Fibroblast of skin of back (primary cell): ENCODE data around the gene RPEL1.
A peak's percentile ranks its signal among the peaks of the same experiment; 100 is the strongest.

ENCODE experiments used
- DNase-seq: peaks from one replicate; pipeline ENCODE4 v3.0.0-alpha.2; 2013

The RPEL1 gene

DNA sequence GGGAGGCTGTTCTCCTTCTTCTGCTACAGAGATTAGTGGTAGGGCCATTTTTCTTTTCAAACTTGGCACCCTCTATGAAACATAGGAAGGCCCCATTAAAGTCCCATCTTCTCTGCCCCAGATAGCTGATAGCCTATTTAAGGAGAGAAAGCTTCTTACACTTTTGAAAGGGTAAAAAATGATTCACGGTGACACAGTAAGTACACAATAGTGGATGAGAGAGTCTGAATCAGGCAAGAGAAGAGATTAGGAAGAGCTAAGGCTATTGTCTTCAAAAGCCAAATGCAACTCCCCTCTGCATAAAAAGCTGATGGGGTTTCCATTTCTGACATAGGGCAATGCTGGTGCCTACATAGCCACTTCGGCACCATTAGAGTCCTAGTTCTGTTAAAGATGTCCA, 34.8 kb downstream of the RPEL1 start:
- DNase-seq, result no peak

DNA sequence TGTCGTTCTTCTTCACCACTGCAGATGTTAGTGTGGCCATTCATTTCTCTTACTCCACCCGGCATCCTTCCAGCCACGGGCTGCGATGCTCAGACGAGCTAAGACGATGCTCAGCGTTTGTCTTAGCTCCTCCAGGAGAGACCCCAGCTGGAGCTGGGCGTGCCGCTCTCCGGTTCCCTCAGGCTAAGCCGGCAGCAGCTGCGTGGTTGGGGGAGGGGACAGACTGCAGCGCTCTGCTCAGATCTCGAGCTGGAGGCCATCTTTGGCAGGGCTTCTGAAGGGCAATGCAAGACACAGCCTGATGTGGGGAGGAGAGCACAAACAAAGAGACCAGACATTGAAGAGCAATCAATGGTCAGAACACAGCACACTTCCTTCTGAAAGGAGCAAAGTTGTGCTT, 36.1 kb downstream of the RPEL1 start:
- peak; percentile 11 for DNase-seq

DNA sequence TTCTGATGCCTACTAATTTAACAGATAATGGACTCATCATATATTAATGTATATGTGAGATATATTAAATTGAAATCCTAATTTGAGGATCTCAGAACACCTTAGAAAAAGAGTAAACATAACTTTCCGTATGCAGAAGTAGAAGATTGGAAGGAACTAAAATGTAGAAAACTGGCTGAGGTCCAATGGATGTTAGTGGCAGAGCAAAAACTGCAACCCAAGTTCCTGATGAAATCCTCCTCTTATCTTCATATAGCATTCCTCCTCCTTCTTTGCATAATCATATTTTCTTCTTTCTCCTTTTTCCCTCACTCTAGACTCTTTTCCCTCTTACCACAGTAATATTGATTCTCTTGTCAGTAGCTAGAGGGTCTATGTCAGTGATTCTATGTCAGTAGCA, 37.3 kb downstream of the RPEL1 start:
- DNase-seq, result no peak

DNA sequence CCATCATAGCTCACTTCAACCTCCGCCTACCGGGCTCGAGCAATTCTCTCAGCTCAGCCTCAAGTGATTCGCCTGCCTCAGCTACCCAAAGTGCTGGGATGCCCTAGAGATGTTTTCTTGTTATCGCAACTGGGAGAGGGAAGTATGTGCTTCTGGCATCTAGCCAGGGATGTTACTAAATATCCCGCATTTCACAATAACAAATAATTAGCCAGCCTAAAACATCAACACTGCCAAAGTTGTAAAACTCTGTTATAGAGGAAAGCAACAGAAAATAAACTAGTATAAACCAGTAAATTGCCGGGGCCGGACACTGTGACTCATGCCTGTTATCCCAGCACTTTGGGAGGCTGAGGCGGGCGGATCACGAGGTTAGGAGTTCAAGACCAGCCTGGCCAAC, 38.5 kb downstream of the RPEL1 start:
- DNase-seq, result no peak

DNA sequence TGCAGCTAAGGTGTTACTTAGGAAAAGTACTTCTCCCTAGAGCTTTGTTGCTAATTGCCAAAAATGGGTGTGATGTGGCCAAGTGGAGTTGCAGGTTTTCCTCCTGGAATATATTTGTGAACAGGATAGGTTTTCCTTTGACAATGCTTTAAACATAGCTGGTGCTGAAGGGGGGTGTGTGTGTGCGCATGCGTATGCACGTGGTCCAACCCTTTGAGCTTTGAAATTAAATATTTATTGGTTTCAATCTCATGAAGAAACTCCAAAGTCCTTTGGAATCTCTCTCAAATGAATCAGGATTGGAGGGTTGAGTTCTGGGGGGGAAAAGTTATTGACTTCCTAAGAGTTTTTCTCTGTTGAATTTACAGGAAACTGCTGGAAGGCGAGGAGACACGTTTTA, 42.3 kb downstream of the RPEL1 start:
- no peak for DNase-seq

DNA sequence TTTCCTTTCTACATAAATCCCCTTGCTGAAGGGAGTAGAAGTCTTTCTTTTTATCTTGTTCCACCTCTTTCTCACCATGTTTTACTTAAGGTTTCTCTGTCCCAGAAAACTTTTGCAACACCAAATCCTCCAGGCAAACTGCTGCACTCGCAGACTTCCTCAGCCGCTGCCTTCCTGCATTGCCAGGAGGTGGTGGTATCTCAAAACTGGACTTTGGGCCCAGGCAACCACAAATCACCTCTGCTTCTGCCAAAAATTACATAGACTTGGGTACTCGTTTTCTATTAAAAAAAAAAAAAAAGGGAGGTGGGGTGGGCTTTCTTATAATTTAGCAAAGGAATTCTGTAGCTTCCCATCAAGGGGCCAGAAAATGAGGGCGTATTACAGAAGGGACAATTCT, 45.9 kb downstream of the RPEL1 start:
- DNase-seq, result no peak

DNA sequence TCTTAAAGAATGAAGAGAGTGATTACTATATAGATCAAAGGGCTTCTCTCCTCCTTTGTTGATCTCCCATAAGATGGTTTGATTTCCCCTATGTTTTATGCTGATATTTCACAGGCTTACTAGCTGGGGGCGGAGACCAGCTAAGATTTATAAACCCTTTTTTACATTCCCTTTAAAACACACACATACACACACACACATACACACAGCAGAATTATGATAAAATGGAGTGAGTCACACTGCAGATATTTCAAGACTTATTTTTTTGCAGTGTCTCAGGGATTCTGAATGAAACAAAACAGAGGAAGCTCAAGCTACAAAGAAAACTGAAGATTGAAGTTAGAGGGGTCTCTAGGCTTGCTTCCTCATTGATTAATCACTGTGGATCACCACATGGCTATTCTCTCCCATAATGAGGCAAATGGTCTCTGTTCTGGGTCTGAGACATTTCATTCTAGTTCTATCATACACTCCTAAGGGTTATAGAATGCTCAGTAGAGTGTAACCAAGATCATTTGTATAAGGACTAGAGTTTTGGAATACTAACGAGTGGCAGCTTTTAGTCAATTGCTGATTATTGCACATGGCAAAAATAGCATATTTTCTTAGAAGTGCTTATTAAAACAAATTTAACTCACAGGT, 49.8 kb downstream of the RPEL1 start:
- peak; percentile 89 for DNase-seq
